Panc1 (cell line): Measurements from ENCODE around the gene ERICH6B.

Source experiments
- REST ChIP-seq, 2 experiments: IDR thresholded peaks; 2 replicates each; pipeline ENCODE4 v1.6.1; 2011 to 2012; ENCODE audit warnings: low read depth in 2 of 2, control low read depth in 1 of 2, low read length in 1 of 2, mild to moderate bottlenecking in 1 of 2, moderate library complexity in 1 of 2; ENCODE audit not compliant: insufficient read depth in 1 of 2
- TF ChIP-seq, protein P1 (sequence below): fragments of 450-650 bp; IDR thresholded peaks from 2 replicates; pipeline ENCODE4 v1.5.1; 2017; ENCODE audit warnings: mild to moderate bottlenecking

DNA sequence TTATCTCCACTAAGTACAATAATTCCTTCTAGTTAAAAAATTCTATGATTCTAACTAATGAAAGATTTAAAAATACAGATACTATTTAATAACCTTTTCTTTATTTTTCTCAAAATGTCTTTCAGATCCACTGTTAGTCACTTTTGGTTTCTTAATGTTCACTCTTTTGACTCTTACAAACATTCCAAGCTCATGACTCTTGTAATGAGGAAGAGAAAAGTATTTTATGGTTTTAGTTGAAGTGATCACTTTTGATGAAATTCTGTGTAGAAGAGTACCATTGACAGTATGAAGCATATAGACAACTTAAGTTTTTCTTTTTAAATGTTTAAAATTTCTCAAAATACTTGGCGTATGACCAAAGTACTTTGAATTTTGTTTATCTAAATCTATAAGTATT, 123.0 kb downstream of the ERICH6B start:
- TF ChIP-seq REST (IDR thresholded peaks at IDR 0.05; ENCODE audit: insufficient read depth in 1 of 2, low read depth in 2 of 2, low read length in 1 of 2) = no peak
- TF ChIP-seq, protein P1, sequence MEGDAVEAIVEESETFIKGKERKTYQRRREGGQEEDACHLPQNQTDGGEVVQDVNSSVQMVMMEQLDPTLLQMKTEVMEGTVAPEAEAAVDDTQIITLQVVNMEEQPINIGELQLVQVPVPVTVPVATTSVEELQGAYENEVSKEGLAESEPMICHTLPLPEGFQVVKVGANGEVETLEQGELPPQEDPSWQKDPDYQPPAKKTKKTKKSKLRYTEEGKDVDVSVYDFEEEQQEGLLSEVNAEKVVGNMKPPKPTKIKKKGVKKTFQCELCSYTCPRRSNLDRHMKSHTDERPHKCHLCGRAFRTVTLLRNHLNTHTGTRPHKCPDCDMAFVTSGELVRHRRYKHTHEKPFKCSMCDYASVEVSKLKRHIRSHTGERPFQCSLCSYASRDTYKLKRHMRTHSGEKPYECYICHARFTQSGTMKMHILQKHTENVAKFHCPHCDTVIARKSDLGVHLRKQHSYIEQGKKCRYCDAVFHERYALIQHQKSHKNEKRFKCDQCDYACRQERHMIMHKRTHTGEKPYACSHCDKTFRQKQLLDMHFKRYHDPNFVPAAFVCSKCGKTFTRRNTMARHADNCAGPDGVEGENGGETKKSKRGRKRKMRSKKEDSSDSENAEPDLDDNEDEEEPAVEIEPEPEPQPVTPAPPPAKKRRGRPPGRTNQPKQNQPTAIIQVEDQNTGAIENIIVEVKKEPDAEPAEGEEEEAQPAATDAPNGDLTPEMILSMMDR = no peak
